NCI-H510A (cell line): ENCODE results near the gene TBL1Y.
"Not testable (repeated sequence)": the region's sequence is repeated elsewhere in the genome, so short reads cannot be mapped to it uniquely, and the experiment has no call there.

Source experiments
- DNase-seq: peaks from one replicate; lab custom pipeline; 2025; lab: John Stamatoyannopoulos, UW

Gene TBL1Y

GRCh38 chrY:6910372-6911252 lies at the start of gene TBL1Y:
Gene TBL1Y (plus strand): TSS chrY:6910697. CDS start chrY:7025085, 114,388 bp downstream.
- no peak for DNase-seq

- DNase-seq: no peak
Measured at GRCh38 chrY:6894496-6894895, 16.0 kb upstream of the TBL1Y start.

- DNase-seq: no peak
Measured at GRCh38 chrY:6895236-6895635, 15.3 kb upstream of the TBL1Y start.

- DNase-seq: not testable (repeated sequence)
Measured at GRCh38 chrY:6902116-6902515, 8.4 kb upstream of the TBL1Y start.

GRCh38 chrY:6907591-6907990 lies 2.9 kb upstream of the TBL1Y start:
- DNase-seq: no peak

- DNase-seq: not testable (repeated sequence)
Measured at GRCh38 chrY:6908021-6908420, 2.5 kb upstream of the TBL1Y start.

GRCh38 chrY:6909118-6909521 lies 1.4 kb upstream of the TBL1Y start:
- DNase-seq: no peak

- no peak for DNase-seq
Measured at GRCh38 chrY:6909856-6910255, 641 bp upstream of the TBL1Y start.

GRCh38 chrY:6911253-6911881 lies 870 bp downstream of the TBL1Y start, which contains the start of gene AMELY:
Gene AMELY (minus strand): TSS chrY:6911752. CDS start chrY:6872608, 39,144 bp downstream.
- no peak for DNase-seq

- no peak for DNase-seq
Measured at GRCh38 chrY:6913362-6913761, 2.9 kb downstream of the TBL1Y start.

GRCh38 chrY:6921061-6921460 lies 10.6 kb downstream of the TBL1Y start:
- no peak for DNase-seq

GRCh38 chrY:6928265-6928664 lies 17.8 kb downstream of the TBL1Y start:
- no peak for DNase-seq

GRCh38 chrY:6929237-6929636 lies 18.7 kb downstream of the TBL1Y start:
- no peak for DNase-seq

- no peak for DNase-seq
Measured at GRCh38 chrY:6931779-6932396, 21.4 kb downstream of the TBL1Y start.

- DNase-seq: no peak
Measured at GRCh38 chrY:6935497-6935896, 25.0 kb downstream of the TBL1Y start.

- no peak for DNase-seq
Measured at GRCh38 chrY:6947695-6948094, 37.2 kb downstream of the TBL1Y start.

- DNase-seq: no peak
Measured at GRCh38 chrY:6948378-6948777, 37.9 kb downstream of the TBL1Y start.

- no peak for DNase-seq
Measured at GRCh38 chrY:6949947-6950346, 39.5 kb downstream of the TBL1Y start.

- DNase-seq: no peak
Measured at GRCh38 chrY:6964732-6965131, 54.2 kb downstream of the TBL1Y start.

- DNase-seq: no peak
Measured at GRCh38 chrY:6966521-6966920, 56.0 kb downstream of the TBL1Y start.

- DNase-seq: no peak
Measured at GRCh38 chrY:6967736-6968135, 57.2 kb downstream of the TBL1Y start.

GRCh38 chrY:6968191-6968590 lies 57.7 kb downstream of the TBL1Y start:
- DNase-seq: no peak
